DOHH2 (cell line): Measurements from ENCODE around the gene FAM171A1.

Experiments used
- EZH2phosphoT487 ChIP-seq: fragments of 200-600 bp; sonication (generic); IDR thresholded peaks from 2 replicates; pipeline ENCODE4 v1.6.1; 2017; ENCODE audit warnings: borderline replicate concordance, mild to moderate bottlenecking, antibody characterized with exemption, low read length, moderate library complexity, mixed read lengths
- TF ChIP-seq, protein P1 (sequence below): fragments of 200-600 bp; sonication (generic); IDR thresholded peaks from one replicate; pipeline ENCODE4 v1.5.1; 2014; ENCODE audit warnings: antibody characterized with exemption, mild to moderate bottlenecking, low read depth, low read length; ENCODE audit not compliant: poor library complexity, severe bottlenecking

GRCh38 chr10:15202639-15203038 lies 168.4 kb downstream of the FAM171A1 start:
- TF ChIP-seq, protein P1, sequence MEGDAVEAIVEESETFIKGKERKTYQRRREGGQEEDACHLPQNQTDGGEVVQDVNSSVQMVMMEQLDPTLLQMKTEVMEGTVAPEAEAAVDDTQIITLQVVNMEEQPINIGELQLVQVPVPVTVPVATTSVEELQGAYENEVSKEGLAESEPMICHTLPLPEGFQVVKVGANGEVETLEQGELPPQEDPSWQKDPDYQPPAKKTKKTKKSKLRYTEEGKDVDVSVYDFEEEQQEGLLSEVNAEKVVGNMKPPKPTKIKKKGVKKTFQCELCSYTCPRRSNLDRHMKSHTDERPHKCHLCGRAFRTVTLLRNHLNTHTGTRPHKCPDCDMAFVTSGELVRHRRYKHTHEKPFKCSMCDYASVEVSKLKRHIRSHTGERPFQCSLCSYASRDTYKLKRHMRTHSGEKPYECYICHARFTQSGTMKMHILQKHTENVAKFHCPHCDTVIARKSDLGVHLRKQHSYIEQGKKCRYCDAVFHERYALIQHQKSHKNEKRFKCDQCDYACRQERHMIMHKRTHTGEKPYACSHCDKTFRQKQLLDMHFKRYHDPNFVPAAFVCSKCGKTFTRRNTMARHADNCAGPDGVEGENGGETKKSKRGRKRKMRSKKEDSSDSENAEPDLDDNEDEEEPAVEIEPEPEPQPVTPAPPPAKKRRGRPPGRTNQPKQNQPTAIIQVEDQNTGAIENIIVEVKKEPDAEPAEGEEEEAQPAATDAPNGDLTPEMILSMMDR, result no peak
- no peak for TF ChIP-seq EZH2phosphoT487
